ENCODE measurements around the gene HIC1.

Gene HIC1

GRCh38 chr17:2061441-2061958, 6.6 kb downstream of the HIC1 start:
- DNase-seq = peak; percentile 43

- DNase-seq = peak; percentile 61
Observed at GRCh38 chr17:2062571-2063183, 7.8 kb downstream of the HIC1 start.

GRCh38 chr17:2063261-2064146, 8.6 kb downstream of the HIC1 start:
- DNase-seq = peak; percentile 43

GRCh38 chr17:2064147-2064489, 9.2 kb downstream of the HIC1 start:
- DNase-seq = no peak

- no peak for DNase-seq
Observed at GRCh38 chr17:2064520-2064971, 9.6 kb downstream of the HIC1 start.

GRCh38 chr17:2064980-2065785, 10.3 kb downstream of the HIC1 start:
- DNase-seq = peak; percentile 67

GRCh38 chr17:2065949-2066400, 11.1 kb downstream of the HIC1 start:
- no peak for DNase-seq

- no peak for DNase-seq
Observed at GRCh38 chr17:2067048-2067561, 12.2 kb downstream of the HIC1 start.

- peak; percentile 43 for DNase-seq
Observed at GRCh38 chr17:2067608-2068024, 12.7 kb downstream of the HIC1 start.

GRCh38 chr17:2068031-2068518, 13.2 kb downstream of the HIC1 start:
- peak; percentile 48 for DNase-seq

GRCh38 chr17:2068519-2069051, 13.7 kb downstream of the HIC1 start:
- no peak for DNase-seq

GRCh38 chr17:2070241-2071023, 15.5 kb downstream of the HIC1 start:
- DNase-seq = no peak

- DNase-seq = no peak
Observed at GRCh38 chr17:2071024-2071385, 16.1 kb downstream of the HIC1 start.

- DNase-seq = peak; percentile 64
Observed at GRCh38 chr17:2071455-2072281, 16.8 kb downstream of the HIC1 start.

- DNase-seq = no peak
Observed at GRCh38 chr17:2074919-2075318, 20.0 kb downstream of the HIC1 start.

- peak; percentile 89 for DNase-seq
Observed at GRCh38 chr17:2075336-2076086, 20.6 kb downstream of the HIC1 start.

- peak; percentile 73 for DNase-seq
Observed at GRCh38 chr17:2076087-2076984, 21.4 kb downstream of the HIC1 start.

- DNase-seq = no peak
Observed at GRCh38 chr17:2077040-2077439, 22.1 kb downstream of the HIC1 start.

- DNase-seq = no peak
Observed at GRCh38 chr17:2081564-2081963, 26.7 kb downstream of the HIC1 start.

Measured in left hindlimb (tissue), 1 donor.